ENCODE data around the gene PACS2.
A peak's percentile ranks its signal among the peaks of the same experiment; 100 is the strongest.

GRCh38 chr14:105315211-105315721, 718 bp downstream of the PACS2 start:
- TF ChIP-seq CTCF (IDR thresholded peaks at IDR 0.05) (no peak), EZH2 (IDR thresholded peaks at IDR 0.05) (peak; percentile 54), EZH2phosphoT487 (IDR thresholded peaks at IDR 0.05) (no peak)
